Esophagus muscularis mucosa (tissue), 4 donors: Measurements from ENCODE around the gene C11orf71. TPM values are rescaled to one million over a fixed set of nuclear protein-coding genes. Genes with fewer than 3 reads are reported as not detected.

ENCODE experiments used
- DNase-seq: peaks from one replicate; pipeline ENCODE4 v3.0.0-alpha.2; 2017; ENCODE audit errors: extremely low spot score
- H3K27ac ChIP-seq, 4 donors: fragments of 200-600 bp; sonication (generic); replicated peaks in 1 of 4; 1 replicate in 3 of 4; 2 replicates in 1 of 4; pipeline ENCODE4 v1.5.1; 2016 to 2019; ENCODE audit warnings: mild to moderate bottlenecking in 1 of 4
- H3K27me3 ChIP-seq, 4 donors: fragments of 200-600 bp; sonication (generic); one replicate each; pipeline versions ENCODE4 v1.5.1 to v1.6.0; 2016 to 2019
- H3K36me3 ChIP-seq, 4 donors: fragments of 200-600 bp; sonication (generic); one replicate each; pipeline ENCODE4 v1.5.1; 2016 to 2019
- H3K4me1 ChIP-seq, 4 donors: fragments of 200-600 bp; sonication (generic); one replicate each; pipeline ENCODE4 v1.5.1; 2016 to 2019
- H3K4me3 ChIP-seq, 4 donors: fragments of 200-600 bp; sonication (generic); 1 replicate in 2 of 4; 2 replicates in 2 of 4; pipeline ENCODE4 v1.5.1; 2016 to 2019; ENCODE audit warnings: mild to moderate bottlenecking in 4 of 4, moderate library complexity in 1 of 4
- H3K9me3 ChIP-seq, 4 donors: fragments of 200-600 bp; sonication (generic); 1 replicate in 3 of 4; 2 replicates in 1 of 4; pipeline ENCODE4 v1.5.1; 2016 to 2019
- CTCF ChIP-seq, 3 experiments: fragments of 200-600 bp in 2 of 3; fragments of 450-650 bp in 1 of 3; sonication (generic) in 2 of 3; IDR thresholded peaks; one replicate each; pipeline ENCODE4 v1.5.1; 2017 to 2019; ENCODE audit warnings: antibody characterized with exemption in 3 of 3, mild to moderate bottlenecking in 2 of 3, moderate library complexity in 1 of 3
- EP300 ChIP-seq: sonication (generic); formaldehyde crosslinking; IDR thresholded peaks from one replicate; pipeline ENCODE4 v1.6.1; 2017; ENCODE audit warnings: antibody characterized with exemption
- POLR2A ChIP-seq: fragments of 450-650 bp; IDR thresholded peaks from one replicate; pipeline ENCODE4 v1.6.1; 2017; ENCODE audit warnings: antibody characterized with exemption, moderate library complexity, mild to moderate bottlenecking, low read depth
- POLR2AphosphoS5 ChIP-seq, 2 donors: sonication (generic); formaldehyde crosslinking; IDR thresholded peaks; one replicate each; pipeline ENCODE4 v1.6.1; 2017; ENCODE audit warnings: antibody characterized with exemption in 2 of 2
- WGBS: methylation state at CpG from one replicate; pipeline ENCODE4 v1.1.5; 2018; 5-methylcytosine and 5-hydroxymethylcytosine counted together
- intact Hi-C: fragments of 100-400 bp; cut with DNase I; formaldehyde crosslinking; loops from one replicate; pipeline ENCODE4 v1.15.1; 2023
- total RNA-seq, 4 donors: library from RNA; depleted of rRNA; stranded (reverse); fragments of >200 nt; gene quantifications; one replicate each; pipeline versions ENCODE4 v1.1.0 to v1.2.1, GENCODE V29; 2016

C11orf71 gene
- total RNA-seq, 4 donors from 2014 or later: 5.0 to 6.2 (median 5.6) TPM

GRCh38 chr11:114377612-114378267 is 22.6 kb downstream of the C11orf71 start:
- Histone ChIP-seq H3K4me1 (no peaks in the 10 kb centered on the region), H3K9me3 (peaks cover 0 to 1% (median 0%) of the 10 kb centered on the region in 4 donors), H3K27ac (no peak overlapping the region), H3K36me3 (no peaks in the 10 kb centered on the region), H3K4me3 (no peak overlapping the region), H3K27me3 (peaks cover 0 to 17% (median 0%) of the 10 kb centered on the region in 4 donors)
- intact Hi-C loops: no loop called here
- 85% methylated on average over 5 of the region's 7 CpGs for WGBS
- TF ChIP-seq EP300 (no peak), POLR2AphosphoS5 (IDR thresholded peaks at IDR 0.05) (no peak), POLR2A (no peak), CTCF (IDR thresholded peaks at IDR 0.05) (no peak)
- DNase-seq: no peak

- TF ChIP-seq POLR2A (no peak), EP300 (no peak), POLR2AphosphoS5 (IDR thresholded peaks at IDR 0.05) (no peak), CTCF (IDR thresholded peaks at IDR 0.05) (no peak)
- H3K27me3 ChIP-seq: peaks cover 0 to 17% (median 0%) of the 10 kb centered on the region in 4 donors
- DNase-seq: no peak
- H3K4me3 ChIP-seq: no peak overlapping the region
- WGBS: 92% methylated on average over 3 of the region's 3 CpGs
- no peaks in the 10 kb centered on the region for H3K4me1 ChIP-seq
- intact Hi-C loops: no loop called here
- no peak overlapping the region for H3K27ac ChIP-seq
- H3K9me3 ChIP-seq: no peaks in the 10 kb centered on the region
- H3K36me3 ChIP-seq: no peaks in the 10 kb centered on the region
Measured at GRCh38 chr11:114375052-114375451, 25.3 kb downstream of the C11orf71 start.

GRCh38 chr11:114368918-114369680 is 31.2 kb downstream of the C11orf71 start:
- TF ChIP-seq EP300 (no peak), POLR2A (no peak), POLR2AphosphoS5 (IDR thresholded peaks at IDR 0.05) (no peak)

GRCh38 chr11:114367244-114367957 is 32.9 kb downstream of the C11orf71 start:
- no peak for TF ChIP-seq CTCF (IDR thresholded peaks at IDR 0.05)
- TF ChIP-seq POLR2A: no peak
- TF ChIP-seq EP300: no peak
- no peak for TF ChIP-seq POLR2AphosphoS5 (IDR thresholded peaks at IDR 0.05)
- H3K9me3 ChIP-seq: no peaks in the 10 kb centered on the region
- H3K4me1 ChIP-seq: peaks cover 0 to 4% (median 0%) of the 10 kb centered on the region in 4 donors
- 82% methylated on average over 9 of the region's 9 CpGs for WGBS
- intact Hi-C loops: no loop called here
- no peak overlapping the region for H3K4me3 ChIP-seq
- H3K27ac ChIP-seq: no peak overlapping the region
- DNase-seq: no peak
- no peaks in the 10 kb centered on the region for H3K36me3 ChIP-seq
- H3K27me3 ChIP-seq: peaks cover 0 to 9% (median 0%) of the 10 kb centered on the region in 4 donors

More at GRCh38 chr11:114368918-114369680, 31.2 kb downstream of the C11orf71 start:
- intact Hi-C loops: no loop called here
- no peaks in the 10 kb centered on the region for H3K9me3 ChIP-seq
- peaks cover 0 to 4% (median 0%) of the 10 kb centered on the region in 4 donors for H3K4me1 ChIP-seq
- no peaks in the 10 kb centered on the region for H3K36me3 ChIP-seq
- H3K4me3 ChIP-seq: no peak overlapping the region
- DNase-seq: no peak
- peaks cover 0 to 9% (median 0%) of the 10 kb centered on the region in 4 donors for H3K27me3 ChIP-seq
- WGBS: 81% methylated on average over 5 of the region's 5 CpGs
- no peak overlapping the region for H3K27ac ChIP-seq
